ENCODE results near the gene C2orf49.

The C2orf49 gene

GRCh38 chr2:105330681-105331375, 6.5 kb upstream of the C2orf49 start:
- Histone ChIP-seq H3K36me3 (ENCODE audit: control insufficient read depth in 1 of 2, insufficient read depth in 2 of 2, low read depth in 1 of 2, low read length in 2 of 2) (peaks cover 0 to 5% of the 10 kb centered on the region in 2 experiments), H3K4me3 (ENCODE audit: insufficient read depth in 1 of 2, low read depth in 1 of 2, low read length in 2 of 2) (no peak overlapping the region), H3K27ac (ENCODE audit: low read length, poor library complexity, severe bottlenecking) (peak overlapping the region; percentile 96), H3K14ac (ENCODE audit: low read length in 2 of 2) (no peak overlapping the region), H3K4me1 (ENCODE audit: control insufficient read depth, insufficient read depth, low read depth, low read length) (peaks cover 17% of the 10 kb centered on the region), H3K79me1 (replicated peaks; ENCODE audit: low read length, poor library complexity, severe bottlenecking) (peaks cover 1% of the 10 kb centered on the region), H4K91ac (ENCODE audit: low read length) (no peak overlapping the region), H3K4me2 (ENCODE audit: low read length, poor library complexity, severe bottlenecking) (no peak overlapping the region), H4K8ac (ENCODE audit: low read length) (peak overlapping the region; percentile 5), H3K18ac (ENCODE audit: low read depth in 1 of 2, low read length in 2 of 2) (no peak overlapping the region), H3K4ac (ENCODE audit: low read depth in 1 of 2, low read length in 2 of 2) (peak overlapping the region in 1 of 2 experiments; percentile 27), H3K23ac (ENCODE audit: low read length in 2 of 2) (no peak overlapping the region), H2BK15ac (ENCODE audit: low read depth, poor library complexity, severe bottlenecking) (peak overlapping the region; percentile 2), H3K27me3 (ENCODE audit: control insufficient read depth in 1 of 2, insufficient read depth in 1 of 2, low read length in 2 of 2) (no peaks in the 10 kb centered on the region), H2AK5ac (ENCODE audit: low read length, severe bottlenecking) (no peak overlapping the region), H2BK120ac (ENCODE audit: low read depth, low read length) (no peak overlapping the region), H3K9ac (ENCODE audit: low read length) (peak overlapping the region; percentile 89), H2BK5ac (ENCODE audit: low read depth, low read length, poor library complexity, severe bottlenecking) (no peak overlapping the region), H3K9me3 (ENCODE audit: control insufficient read depth, low read length) (no peaks in the 10 kb centered on the region), H2BK12ac (ENCODE audit: low read length in 2 of 2) (no peak overlapping the region), H2AFZ (ENCODE audit: low read depth, low read length) (no peak overlapping the region)
- DNase-seq, result no peak
- WGBS, result 94% methylated on average over 4 of the region's 4 CpGs

- H3K23ac ChIP-seq (ENCODE audit: low read length in 2 of 2), result no peak overlapping the region
- 100% methylated on average over 3 of the region's 4 CpGs for WGBS
Measured at GRCh38 chr2:105334211-105334610, 3.1 kb upstream of the C2orf49 start.

DNA sequence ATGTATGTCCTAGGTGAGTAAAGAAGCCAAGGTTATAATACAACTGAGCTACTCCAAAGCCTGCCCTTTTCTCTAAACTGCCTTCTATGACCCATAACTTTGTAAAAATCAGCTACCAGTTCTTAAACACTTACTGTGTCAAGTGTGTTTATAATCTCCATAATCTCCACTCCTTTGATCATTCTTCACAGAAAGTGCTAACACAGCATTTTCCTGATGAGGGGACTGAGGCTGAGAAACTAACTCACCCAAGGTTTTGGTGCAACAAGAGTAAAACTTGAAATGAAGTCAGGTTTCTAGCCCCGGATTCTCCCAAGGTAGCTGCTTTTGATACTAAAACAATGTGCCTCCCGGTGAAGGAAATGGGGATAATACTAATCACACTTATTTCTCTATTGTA, 1.9 kb upstream of the C2orf49 start:
- Histone ChIP-seq H3K27ac (ENCODE audit: low read length, poor library complexity, severe bottlenecking) (no peak overlapping the region), H3K18ac (ENCODE audit: low read depth in 1 of 2, low read length in 2 of 2) (no peak overlapping the region), H3K9me3 (ENCODE audit: control insufficient read depth, low read length) (no peaks in the 10 kb centered on the region), H2BK12ac (ENCODE audit: low read length in 2 of 2) (no peak overlapping the region), H2AK5ac (ENCODE audit: low read length, severe bottlenecking) (no peak overlapping the region), H3K4me1 (ENCODE audit: control insufficient read depth, insufficient read depth, low read depth, low read length) (peaks cover 6% of the 10 kb centered on the region), H3K9ac (ENCODE audit: low read length) (no peak overlapping the region), H3K27me3 (ENCODE audit: control insufficient read depth in 1 of 2, insufficient read depth in 1 of 2, low read length in 2 of 2) (no peaks in the 10 kb centered on the region), H2BK120ac (ENCODE audit: low read depth, low read length) (no peak overlapping the region), H4K8ac (ENCODE audit: low read length) (no peak overlapping the region), H3K79me1 (replicated peaks; ENCODE audit: low read length, poor library complexity, severe bottlenecking) (peaks cover 4% of the 10 kb centered on the region), H2BK15ac (ENCODE audit: low read depth, poor library complexity, severe bottlenecking) (no peak overlapping the region), H2AFZ (ENCODE audit: low read depth, low read length) (no peak overlapping the region), H3K23ac (ENCODE audit: low read length in 2 of 2) (no peak overlapping the region), H2BK5ac (ENCODE audit: low read depth, low read length, poor library complexity, severe bottlenecking) (no peak overlapping the region), H4K91ac (ENCODE audit: low read length) (no peak overlapping the region), H3K4me2 (ENCODE audit: low read length, poor library complexity, severe bottlenecking) (no peak overlapping the region), H3K4me3 (ENCODE audit: insufficient read depth in 1 of 2, low read depth in 1 of 2, low read length in 2 of 2) (no peak overlapping the region), H3K14ac (ENCODE audit: low read length in 2 of 2) (no peak overlapping the region), H3K4ac (ENCODE audit: low read depth in 1 of 2, low read length in 2 of 2) (no peak overlapping the region), H3K36me3 (ENCODE audit: control insufficient read depth in 1 of 2, insufficient read depth in 2 of 2, low read depth in 1 of 2, low read length in 2 of 2) (peaks cover 0 to 18% of the 10 kb centered on the region in 2 experiments)
- no peak for DNase-seq
- 100% methylated on average over 1 of the region's 2 CpGs for WGBS

More at GRCh38 chr2:105334211-105334610, 3.1 kb upstream of the C2orf49 start:
- no peak overlapping the region for H4K8ac ChIP-seq (ENCODE audit: low read length)
- H3K36me3 ChIP-seq (ENCODE audit: control insufficient read depth in 1 of 2, insufficient read depth in 2 of 2, low read depth in 1 of 2, low read length in 2 of 2), result peaks cover 0 to 5% of the 10 kb centered on the region in 2 experiments
- H3K79me1 ChIP-seq (replicated peaks; ENCODE audit: low read length, poor library complexity, severe bottlenecking), result peaks cover 4% of the 10 kb centered on the region
- no peak overlapping the region for H3K4me2 ChIP-seq (ENCODE audit: low read length, poor library complexity, severe bottlenecking)
- H2BK15ac ChIP-seq (ENCODE audit: low read depth, poor library complexity, severe bottlenecking), result no peak overlapping the region
- DNase-seq, result no peak
- no peak overlapping the region for H2AFZ ChIP-seq (ENCODE audit: low read depth, low read length)
- H3K14ac ChIP-seq (ENCODE audit: low read length in 2 of 2), result no peak overlapping the region
- H3K27me3 ChIP-seq (ENCODE audit: control insufficient read depth in 1 of 2, insufficient read depth in 1 of 2, low read length in 2 of 2), result no peaks in the 10 kb centered on the region
- no peak overlapping the region for H4K91ac ChIP-seq (ENCODE audit: low read length)
- H2BK120ac ChIP-seq (ENCODE audit: low read depth, low read length), result no peak overlapping the region
- H3K27ac ChIP-seq (ENCODE audit: low read length, poor library complexity, severe bottlenecking), result no peak overlapping the region
- H2AK5ac ChIP-seq (ENCODE audit: low read length, severe bottlenecking), result no peak overlapping the region
- no peaks in the 10 kb centered on the region for H3K9me3 ChIP-seq (ENCODE audit: control insufficient read depth, low read length)
- H2BK12ac ChIP-seq (ENCODE audit: low read length in 2 of 2), result no peak overlapping the region
- H2BK5ac ChIP-seq (ENCODE audit: low read depth, low read length, poor library complexity, severe bottlenecking), result no peak overlapping the region
- H3K9ac ChIP-seq (ENCODE audit: low read length), result no peak overlapping the region
- no peak overlapping the region for H3K4me3 ChIP-seq (ENCODE audit: insufficient read depth in 1 of 2, low read depth in 1 of 2, low read length in 2 of 2)
- no peak overlapping the region for H3K18ac ChIP-seq (ENCODE audit: low read depth in 1 of 2, low read length in 2 of 2)
- no peak overlapping the region for H3K4ac ChIP-seq (ENCODE audit: low read depth in 1 of 2, low read length in 2 of 2)
- peaks cover 11% of the 10 kb centered on the region for H3K4me1 ChIP-seq (ENCODE audit: control insufficient read depth, insufficient read depth, low read depth, low read length)

GRCh38 chr2:105336786-105337121, 586 bp upstream of the C2orf49 start:
- WGBS, result 0% methylated on average over 4 of the region's 7 CpGs

More at GRCh38 chr2:105336786-105337121, 586 bp upstream of the C2orf49 start:
- H4K91ac ChIP-seq (ENCODE audit: low read length), result no peak overlapping the region
- H3K23ac ChIP-seq (ENCODE audit: low read length in 2 of 2), result no peak overlapping the region
- no peak overlapping the region for H4K8ac ChIP-seq (ENCODE audit: low read length)
- no peaks in the 10 kb centered on the region for H3K9me3 ChIP-seq (ENCODE audit: control insufficient read depth, low read length)
- peaks cover 9% of the 10 kb centered on the region for H3K79me1 ChIP-seq (replicated peaks; ENCODE audit: low read length, poor library complexity, severe bottlenecking)
- H3K4me3 ChIP-seq (ENCODE audit: insufficient read depth in 1 of 2, low read depth in 1 of 2, low read length in 2 of 2), result peak overlapping the region in 1 of 2 experiments; percentile 95
- peak overlapping the region in 1 of 2 experiments; percentile 3 for H3K4ac ChIP-seq (ENCODE audit: low read depth in 1 of 2, low read length in 2 of 2)
- no peak overlapping the region for H2BK5ac ChIP-seq (ENCODE audit: low read depth, low read length, poor library complexity, severe bottlenecking)
- H2BK120ac ChIP-seq (ENCODE audit: low read depth, low read length), result no peak overlapping the region
- peak overlapping the region; percentile 96 for H3K27ac ChIP-seq (ENCODE audit: low read length, poor library complexity, severe bottlenecking)
- no peak overlapping the region for H2AFZ ChIP-seq (ENCODE audit: low read depth, low read length)
- H3K36me3 ChIP-seq (ENCODE audit: control insufficient read depth in 1 of 2, insufficient read depth in 2 of 2, low read depth in 1 of 2, low read length in 2 of 2), result peaks cover 3 to 31% of the 10 kb centered on the region in 2 experiments
- H2AK5ac ChIP-seq (ENCODE audit: low read length, severe bottlenecking), result no peak overlapping the region
- peak overlapping the region; percentile 48 for H3K4me2 ChIP-seq (ENCODE audit: low read length, poor library complexity, severe bottlenecking)
- H3K14ac ChIP-seq (ENCODE audit: low read length in 2 of 2), result no peak overlapping the region
- no peaks in the 10 kb centered on the region for H3K27me3 ChIP-seq (ENCODE audit: control insufficient read depth in 1 of 2, insufficient read depth in 1 of 2, low read length in 2 of 2)
- H3K9ac ChIP-seq (ENCODE audit: low read length), result peak overlapping the region; percentile 98
- peaks cover 3% of the 10 kb centered on the region for H3K4me1 ChIP-seq (ENCODE audit: control insufficient read depth, insufficient read depth, low read depth, low read length)
- H2BK12ac ChIP-seq (ENCODE audit: low read length in 2 of 2), result no peak overlapping the region
- no peak overlapping the region for H3K18ac ChIP-seq (ENCODE audit: low read depth in 1 of 2, low read length in 2 of 2)
- no peak overlapping the region for H2BK15ac ChIP-seq (ENCODE audit: low read depth, poor library complexity, severe bottlenecking)
- DNase-seq, result no peak
